GM12865 (cell line): ENCODE measurements around the gene SP1.

Source experiments
- DNase-seq: peaks from one replicate; pipeline ENCODE4 v3.0.0; 2010; ENCODE audit warnings: low read depth
- H3K4me3 ChIP-seq: 2 replicates; pipeline ENCODE4 v1.5.1; 2011; ENCODE audit warnings: mild to moderate bottlenecking, low read depth, low read length, control low read depth
- CTCF ChIP-seq: IDR thresholded peaks from 2 replicates; pipeline ENCODE4 v1.5.1; 2011; ENCODE audit warnings: low read length, control low read depth, low read depth, inconsistent platforms; ENCODE audit not compliant: insufficient read depth; ENCODE audit errors: missing control alignments

The SP1 gene

GRCh38 chr12:53336181-53336681 lies 43.7 kb upstream of the SP1 start, which contains the start of gene SP7:
Gene SP7, minus strand, starts transcription at chr12:53336354. Its CDS starts 708 bp downstream, at chr12:53335646.
- TF ChIP-seq CTCF: no peak
- H3K4me3 ChIP-seq: no peak within 1 kb of the TSS
- DNase-seq: no peak

- DNase-seq: no peak
- no peak for TF ChIP-seq CTCF
- no peak overlapping the region for H3K4me3 ChIP-seq
These were observed 42.0 kb upstream of the SP1 start for GRCh38 chr12:53338017-53338416.

GRCh38 chr12:53338916-53339315 lies 41.1 kb upstream of the SP1 start:
- no peak overlapping the region for H3K4me3 ChIP-seq
- DNase-seq: no peak

GRCh38 chr12:53340398-53340797 lies 39.6 kb upstream of the SP1 start:
- no peak for TF ChIP-seq CTCF
- DNase-seq: no peak
- H3K4me3 ChIP-seq: no peak overlapping the region

More at GRCh38 chr12:53338916-53339315, 41.1 kb upstream of the SP1 start:
- no peak for TF ChIP-seq CTCF

GRCh38 chr12:53343449-53343848 lies 36.5 kb upstream of the SP1 start:
- DNase-seq: no peak
- TF ChIP-seq CTCF: no peak
- H3K4me3 ChIP-seq: no peak overlapping the region

GRCh38 chr12:53343969-53344368 lies 36.0 kb upstream of the SP1 start:
- H3K4me3 ChIP-seq: no peak overlapping the region
- DNase-seq: no peak
- TF ChIP-seq CTCF: no peak

- no peak overlapping the region; the same call in 1 of the 2 replicates for H3K4me3 ChIP-seq
- no peak for TF ChIP-seq CTCF
These were observed 35.5 kb upstream of the SP1 start for GRCh38 chr12:53344487-53344823.

More at GRCh38 chr12:53344487-53344823, 35.5 kb upstream of the SP1 start:
- DNase-seq: no peak
